ENCODE results near the gene FCRLB.
"Not testable (repeated sequence)": the region's sequence is repeated elsewhere in the genome, so short reads cannot be mapped to it uniquely, and the experiment has no call there.

FCRLB gene, protein sequence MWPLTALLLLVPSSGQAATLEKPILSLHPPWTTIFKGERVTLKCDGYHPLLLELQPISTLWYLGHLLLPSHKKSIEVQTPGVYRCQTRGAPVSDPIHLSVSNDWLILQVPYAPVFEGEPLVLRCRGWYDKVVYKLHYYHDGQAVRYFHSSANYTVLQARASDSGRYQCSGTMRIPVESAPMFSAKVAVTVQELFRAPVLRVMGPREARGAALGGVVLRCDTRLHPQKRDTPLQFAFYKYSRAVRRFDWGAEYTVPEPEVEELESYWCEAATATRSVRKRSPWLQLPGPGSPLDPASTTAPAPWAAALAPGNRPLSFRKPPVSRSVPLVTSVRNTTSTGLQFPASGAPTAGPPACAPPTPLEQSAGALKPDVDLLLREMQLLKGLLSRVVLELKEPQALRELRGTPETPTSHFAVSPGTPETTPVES

DNA sequence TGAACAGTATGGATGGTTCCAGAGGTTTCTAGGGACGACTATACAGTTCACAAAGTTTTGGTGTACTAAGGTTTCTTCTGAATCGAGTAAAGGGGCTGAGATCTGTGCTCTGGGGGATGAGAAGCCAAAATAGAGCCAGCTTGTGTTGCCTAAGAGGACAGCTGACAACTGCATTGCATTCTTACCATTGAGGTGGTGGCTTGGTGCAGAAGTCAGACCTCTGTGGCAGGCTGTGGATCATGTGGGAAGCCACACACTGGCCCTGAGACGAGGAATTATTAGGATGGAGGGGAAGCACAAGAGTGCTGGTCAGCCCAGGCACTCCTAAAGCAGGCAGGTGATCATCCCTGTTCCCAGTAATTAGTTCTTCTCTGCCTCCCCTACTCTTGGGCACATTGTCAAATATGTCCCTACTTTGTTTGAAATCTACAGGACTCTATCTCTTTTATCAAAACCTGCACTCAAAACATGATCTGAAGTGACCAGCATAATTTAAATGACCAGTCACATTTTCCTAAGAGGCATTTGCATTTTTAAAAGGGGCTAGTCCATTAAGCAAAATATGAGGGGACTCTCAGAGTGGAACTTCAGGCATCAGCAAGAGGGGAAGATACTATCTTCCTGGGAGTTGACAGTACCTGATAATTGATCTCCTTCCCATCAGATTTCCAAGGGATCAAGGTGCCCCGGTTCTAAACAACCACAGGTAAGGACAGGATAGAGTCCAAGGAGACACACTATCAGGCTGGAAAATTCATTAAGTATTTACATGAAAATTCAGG is at the start of gene FCRLB:
Gene FCRLB, plus strand, starts transcription at position 589 of the 782 bp plus-strand sequence. CDS start 1,129 bp downstream, outside the sequence.
- DNase-seq (ENCODE audit: low read depth, low spot score) = no peak

DNA sequence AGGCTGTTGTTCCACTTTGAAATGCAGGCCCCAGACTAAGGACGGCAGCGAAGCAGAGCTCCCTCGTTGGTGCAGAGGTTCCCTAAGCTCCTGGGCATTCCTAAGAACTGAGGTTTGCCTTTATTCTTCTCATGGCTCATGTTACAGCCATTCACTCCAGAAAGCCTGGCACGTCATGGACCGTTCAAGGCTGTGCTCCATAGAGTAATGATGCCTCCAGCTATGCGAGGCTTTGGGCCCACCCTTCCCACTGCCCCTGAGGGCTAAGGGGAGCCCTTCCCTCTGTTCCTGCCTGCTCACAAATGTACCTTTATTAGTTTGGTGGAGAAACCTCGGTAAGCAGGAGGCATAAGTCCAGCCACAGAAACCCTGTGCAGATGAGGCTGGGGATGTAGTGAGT is 47.9 kb upstream of the FCRLB start:
- DNase-seq (ENCODE audit: low read depth, low spot score) = not testable (repeated sequence)

DNA sequence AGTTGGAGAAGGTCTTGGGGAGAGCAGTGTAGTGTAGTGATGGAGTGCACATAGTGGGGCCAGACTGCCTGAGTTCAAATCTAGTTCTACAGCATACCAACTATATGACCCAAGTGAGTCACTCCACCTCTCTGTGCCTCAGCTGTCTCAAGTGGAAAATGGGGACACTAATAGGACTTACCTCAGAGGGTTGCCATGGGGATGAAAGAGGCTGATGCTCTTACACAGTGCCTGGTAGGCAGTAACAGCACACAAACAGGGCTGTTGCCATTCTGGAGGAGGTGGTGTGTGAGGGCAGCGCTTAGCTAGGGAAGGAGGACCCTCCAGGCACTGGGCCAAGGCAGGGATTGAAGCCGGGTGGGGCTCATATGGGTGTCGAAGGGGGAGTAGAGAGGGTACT is 46.9 kb upstream of the FCRLB start:
- DNase-seq (ENCODE audit: low read depth, low spot score) = not testable (repeated sequence)

DNA sequence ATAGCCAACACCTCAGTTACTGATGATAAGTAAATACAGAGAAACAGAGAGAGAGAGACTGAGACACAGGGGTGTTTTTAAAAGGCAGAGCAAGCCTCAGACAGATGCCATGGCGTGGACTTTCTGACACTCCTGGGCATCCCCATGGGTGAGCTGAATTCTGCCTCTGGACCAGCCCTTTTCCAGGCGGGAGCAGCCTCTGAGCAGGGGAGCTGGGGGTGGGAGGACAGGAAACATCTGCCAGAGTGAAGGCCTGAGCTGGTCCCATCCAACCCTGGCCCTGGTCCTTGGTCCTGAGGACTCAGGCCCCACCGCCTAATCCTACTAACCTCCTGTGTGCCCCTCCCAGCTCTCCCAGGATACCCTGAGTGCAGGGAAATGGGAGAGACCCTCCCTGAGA is 46.4 kb upstream of the FCRLB start:
- not testable (repeated sequence) for DNase-seq (ENCODE audit: low read depth, low spot score)

DNA sequence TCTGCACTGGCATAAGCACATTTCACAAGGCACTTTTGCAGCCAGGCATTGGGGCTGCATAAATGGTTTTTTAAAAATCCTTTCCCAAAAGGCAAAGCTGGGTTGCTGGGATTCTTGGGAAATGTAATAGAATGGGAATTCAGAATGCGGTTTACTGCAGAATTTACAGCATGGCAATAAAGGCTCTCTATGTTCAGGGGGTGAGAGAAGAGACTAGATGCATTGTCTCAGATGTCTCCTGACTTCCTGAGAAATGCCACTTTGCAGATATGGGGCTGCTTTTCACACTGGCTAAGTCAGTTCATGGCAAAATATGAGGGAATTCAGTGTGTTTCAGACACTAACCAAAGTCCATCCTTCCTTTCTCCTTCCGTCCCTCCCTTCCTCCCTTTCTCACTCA is 44.9 kb upstream of the FCRLB start:
- DNase-seq (ENCODE audit: low read depth, low spot score) = no peak

DNA sequence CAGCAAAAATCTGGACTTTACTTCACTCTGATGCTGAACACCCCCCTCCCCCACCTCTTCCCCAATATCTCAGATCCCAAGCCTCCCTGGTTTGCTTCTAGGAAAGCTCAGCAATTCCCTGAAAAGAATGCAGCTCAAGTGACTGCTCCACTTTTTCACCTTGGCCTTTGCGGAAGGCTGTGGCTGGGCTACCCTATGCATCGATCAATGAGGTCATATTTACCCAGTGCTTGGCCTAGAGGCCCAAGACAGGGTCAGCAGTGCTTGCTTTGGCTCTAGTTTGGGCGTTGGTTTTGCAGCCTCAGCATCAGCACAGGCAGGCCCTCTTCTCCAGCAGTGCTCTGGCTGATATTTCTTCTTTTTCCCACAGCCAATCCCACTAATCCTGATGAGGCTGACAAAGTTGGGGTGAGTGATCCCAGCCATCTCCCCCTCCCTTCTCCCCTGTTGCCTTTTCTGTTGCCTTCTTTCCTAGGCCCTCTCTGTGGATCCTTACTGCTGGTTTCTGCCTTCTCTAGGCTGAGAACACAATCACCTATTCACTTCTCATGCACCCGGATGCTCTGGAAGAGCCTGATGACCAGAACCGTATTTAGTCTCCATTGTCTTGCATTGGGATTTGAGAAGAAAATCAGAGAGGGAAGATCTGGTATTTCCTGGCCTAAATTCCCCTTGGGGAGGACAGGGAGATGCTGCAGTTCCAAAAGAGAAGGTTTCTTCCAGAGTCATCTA is 44.2 kb upstream of the FCRLB start:
- DNase-seq (ENCODE audit: low read depth, low spot score) = no peak

DNA sequence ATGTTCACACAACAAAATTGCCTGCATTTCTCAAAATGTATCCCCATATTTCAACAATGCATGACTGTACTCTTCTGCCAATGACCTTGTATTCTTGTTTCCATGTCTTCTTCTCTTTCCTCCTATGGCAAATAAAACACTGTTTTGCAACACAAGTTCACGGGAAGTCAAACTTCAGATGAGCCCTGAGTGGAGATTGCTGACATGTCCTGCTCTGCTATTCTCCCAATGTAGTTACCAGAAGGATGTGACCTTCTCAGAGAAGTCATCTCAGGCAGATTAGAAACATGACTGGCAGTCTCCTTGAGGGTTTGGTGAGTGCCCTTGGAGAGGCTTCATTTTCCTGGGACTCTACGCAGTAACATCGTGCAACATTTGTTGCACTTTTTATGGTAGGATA is 42.8 kb upstream of the FCRLB start:
- DNase-seq (ENCODE audit: low read depth, low spot score) = no peak

DNA sequence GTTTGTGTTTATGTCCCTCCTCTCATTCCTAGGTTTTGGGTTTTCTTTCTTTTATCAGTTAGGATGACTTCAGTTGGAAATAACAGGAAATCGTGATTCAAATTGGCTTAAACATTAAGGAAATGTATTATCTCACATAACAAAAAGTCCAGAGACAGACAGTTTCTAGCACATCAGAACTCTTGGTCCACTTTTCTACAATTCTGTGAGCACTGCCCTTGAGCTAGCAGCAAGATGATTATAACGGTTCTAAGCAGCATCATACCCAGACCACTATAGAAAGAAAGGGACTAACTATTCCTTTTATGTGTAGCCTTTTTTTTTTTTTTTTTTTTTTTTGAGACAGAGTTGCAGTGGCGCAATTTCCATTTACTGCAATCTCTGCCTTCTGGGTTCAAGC is 39.5 kb upstream of the FCRLB start:
- DNase-seq (ENCODE audit: low read depth, low spot score) = no peak

DNA sequence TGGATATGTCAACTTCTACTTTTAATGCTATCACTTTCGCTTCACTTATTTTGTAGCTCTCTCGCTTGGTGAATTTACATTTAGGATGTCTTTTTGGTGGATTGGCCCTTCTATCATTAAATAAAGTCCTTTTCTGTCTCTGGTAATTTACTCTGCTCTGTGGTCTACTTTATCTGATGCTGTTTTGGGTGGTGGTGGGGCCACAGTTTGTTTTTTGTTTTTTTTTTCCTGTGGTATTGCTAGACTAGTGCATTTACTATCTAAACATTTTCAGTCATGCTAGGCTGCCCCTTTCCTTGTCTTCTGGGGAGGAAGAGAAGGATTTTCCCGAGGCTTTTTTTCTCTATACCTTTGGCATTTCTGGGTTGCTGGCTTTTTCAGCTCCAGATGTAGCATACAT is 32.4 kb upstream of the FCRLB start:
- DNase-seq (ENCODE audit: low read depth, low spot score) = no peak

DNA sequence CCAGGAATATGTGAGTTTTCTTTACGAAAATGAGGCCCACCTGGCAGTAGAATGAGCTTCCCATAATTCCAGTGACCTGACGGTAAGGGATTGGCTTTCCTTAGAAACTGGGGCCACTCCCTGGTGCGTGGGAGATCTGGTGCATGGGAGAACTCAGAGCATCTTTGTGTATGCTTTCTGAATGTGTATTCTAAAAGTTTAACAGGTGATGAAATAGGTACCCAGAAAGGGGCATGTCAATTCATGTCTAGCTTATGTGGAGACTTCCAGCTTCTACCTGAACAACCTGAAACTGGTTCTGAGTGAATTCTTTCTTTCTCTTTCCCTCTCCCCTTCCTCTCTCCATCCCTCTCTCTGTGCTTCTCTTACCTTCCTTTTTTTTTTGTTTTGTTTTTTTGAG is 29.5 kb upstream of the FCRLB start:
- no peak for DNase-seq (ENCODE audit: low read depth, low spot score)

DNA sequence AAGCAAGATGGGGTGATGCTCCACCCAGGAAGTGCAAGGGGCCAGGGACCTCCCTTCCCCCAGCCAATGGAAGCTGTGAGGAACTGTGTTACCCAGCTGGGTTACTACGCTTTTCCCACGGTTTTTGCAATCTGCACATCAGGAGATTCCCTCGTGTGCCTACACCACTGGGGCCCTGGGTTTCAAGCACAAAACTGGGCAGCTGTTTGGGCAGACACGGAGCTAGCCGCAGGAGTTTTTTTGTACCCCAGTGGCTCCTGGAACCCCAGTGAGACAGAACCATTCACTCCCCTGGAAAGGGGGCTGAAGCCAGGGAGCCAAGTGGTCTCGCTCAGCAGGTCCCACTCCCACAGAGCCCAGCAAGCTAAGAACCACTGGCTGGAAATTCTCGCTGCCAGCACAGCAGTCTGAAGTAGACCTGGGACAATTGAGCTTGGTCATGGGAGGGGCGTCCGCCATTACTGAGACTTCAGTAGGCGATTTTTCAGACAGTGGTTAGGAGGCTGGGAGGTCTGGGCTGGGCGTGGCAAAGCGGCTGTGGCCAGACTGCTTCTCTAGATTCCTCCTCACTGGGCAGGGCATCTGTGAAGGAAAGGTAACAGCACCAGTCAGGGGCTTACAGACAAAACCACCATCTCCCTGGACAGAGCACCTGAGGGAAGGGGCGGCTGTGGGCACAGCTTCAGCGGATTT is 28.2 kb upstream of the FCRLB start:
- not testable (repeated sequence) for DNase-seq (ENCODE audit: low read depth, low spot score)

DNA sequence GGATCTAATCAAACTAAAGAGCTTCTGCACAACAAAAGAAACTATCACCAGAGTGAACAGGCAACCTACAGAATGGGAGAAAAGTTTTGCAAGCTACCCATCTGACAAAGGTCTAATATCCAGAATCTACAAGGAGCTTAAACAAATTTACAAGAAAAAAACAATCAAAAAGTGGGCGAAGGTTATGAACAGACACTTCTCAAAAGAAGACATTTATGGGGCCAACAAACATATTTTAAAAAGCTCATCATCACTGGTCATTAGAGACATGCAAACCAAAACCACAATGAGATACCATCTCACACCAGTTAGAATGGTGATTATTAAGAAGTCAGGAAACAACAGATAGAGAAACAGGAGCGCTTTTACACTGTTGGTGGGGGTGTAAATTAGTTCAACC is 23.0 kb upstream of the FCRLB start:
- not testable (repeated sequence) for DNase-seq (ENCODE audit: low read depth, low spot score)

DNA sequence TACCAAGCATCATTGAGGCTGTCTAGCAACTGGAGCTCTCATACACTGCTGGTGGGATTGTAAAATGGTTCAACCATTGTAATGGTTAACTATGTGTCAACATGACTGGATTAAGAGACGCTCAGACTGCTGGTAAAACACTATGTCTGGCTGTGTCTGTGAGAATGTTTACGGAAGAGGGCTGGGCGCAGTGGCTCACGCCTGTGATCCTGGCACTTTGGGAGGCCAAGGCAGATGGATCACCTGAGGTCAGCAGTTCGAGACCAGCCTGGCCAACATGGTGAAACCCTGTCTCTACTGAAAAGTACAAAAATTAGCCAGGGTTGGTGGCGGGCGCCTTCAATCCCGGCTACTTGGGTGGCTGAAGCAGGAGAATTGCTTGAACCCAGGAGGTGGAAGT is 19.1 kb upstream of the FCRLB start:
- DNase-seq (ENCODE audit: low read depth, low spot score) = no peak

DNA sequence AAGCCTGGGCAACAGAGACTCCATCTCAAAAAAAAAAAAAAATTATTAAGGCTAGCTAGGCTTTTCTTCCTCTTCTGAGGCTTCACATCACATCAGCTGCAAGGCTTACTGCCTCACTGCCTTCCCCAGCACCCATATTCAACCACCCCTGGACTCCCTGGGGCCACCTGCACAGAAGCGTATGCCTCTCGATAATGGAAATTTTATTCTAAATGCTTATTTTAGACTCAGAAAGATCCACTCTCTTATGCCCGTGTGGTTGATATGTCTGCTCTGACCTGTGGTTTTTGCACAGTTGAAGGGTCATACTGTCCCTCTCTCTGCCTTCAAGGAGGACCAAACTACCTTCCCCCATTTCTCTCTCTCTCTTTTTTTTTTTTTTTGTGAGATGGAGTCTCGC is 15.8 kb upstream of the FCRLB start:
- DNase-seq (ENCODE audit: low read depth, low spot score) = no peak

DNA sequence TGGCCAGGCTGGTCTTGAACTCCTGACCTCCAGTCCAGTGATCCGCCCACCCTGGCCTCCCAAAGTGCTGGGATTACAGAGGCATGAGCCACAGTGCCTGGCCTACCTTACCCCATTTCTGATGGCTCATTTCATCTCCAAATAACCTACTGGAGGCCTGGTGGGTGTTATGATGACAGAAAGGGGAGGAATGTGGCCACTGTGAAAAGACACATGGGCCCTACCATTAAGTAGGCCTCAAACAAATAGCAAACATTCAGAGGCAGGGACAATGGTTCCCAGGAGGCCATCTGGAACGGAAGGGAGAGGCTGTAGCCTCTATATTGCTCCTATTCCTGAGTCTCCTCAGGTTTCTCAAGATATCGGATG is 15.2 kb upstream of the FCRLB start:
- DNase-seq (ENCODE audit: low read depth, low spot score) = no peak

DNA sequence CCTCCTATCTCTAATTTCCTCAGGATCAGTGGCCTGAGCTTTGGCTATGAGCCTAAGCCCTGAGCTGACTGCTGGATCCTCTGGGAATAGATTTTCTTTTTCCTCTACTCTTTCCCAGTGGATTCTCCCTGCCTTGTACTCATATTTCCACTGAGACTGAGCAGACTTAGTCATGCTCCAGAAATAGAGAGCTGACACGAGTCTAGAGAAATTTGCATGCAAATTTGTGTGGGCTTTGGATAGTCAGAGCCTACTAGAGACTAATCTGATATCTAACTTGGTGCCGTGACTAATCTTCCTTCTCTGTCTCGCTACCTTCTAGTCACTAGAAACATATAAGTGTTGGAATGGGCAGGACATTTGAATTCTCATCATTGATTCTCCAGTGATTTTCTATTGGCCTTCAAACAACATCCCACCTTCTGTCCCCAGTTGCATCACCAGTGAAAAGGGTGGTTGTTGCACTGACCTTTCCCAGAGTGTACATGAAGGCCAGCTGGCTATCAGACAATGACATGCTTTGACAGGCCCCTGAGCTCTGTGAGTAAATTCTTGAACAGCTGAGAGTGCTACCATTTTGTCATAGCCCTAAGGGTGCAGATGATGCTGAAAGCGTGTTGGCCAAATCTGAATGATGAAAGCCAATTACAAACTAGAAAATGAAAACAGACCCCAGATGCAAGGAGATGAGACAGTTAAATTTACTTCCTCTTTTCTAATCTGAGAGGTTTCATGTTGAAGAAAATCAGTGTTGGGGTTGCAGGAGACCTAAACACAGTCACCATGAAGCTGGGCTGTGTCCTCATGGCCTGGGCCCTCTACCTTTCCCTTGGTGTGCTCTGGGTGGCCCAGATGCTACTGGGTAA is 14.6 kb upstream of the FCRLB start, which contains the start of gene FCRLA:
Gene FCRLA, plus strand, starts transcription at position 748 of the 866 bp plus-strand sequence. Its CDS starts 36 bp downstream, at position 784.
- DNase-seq (ENCODE audit: low read depth, low spot score) = no peak

DNA sequence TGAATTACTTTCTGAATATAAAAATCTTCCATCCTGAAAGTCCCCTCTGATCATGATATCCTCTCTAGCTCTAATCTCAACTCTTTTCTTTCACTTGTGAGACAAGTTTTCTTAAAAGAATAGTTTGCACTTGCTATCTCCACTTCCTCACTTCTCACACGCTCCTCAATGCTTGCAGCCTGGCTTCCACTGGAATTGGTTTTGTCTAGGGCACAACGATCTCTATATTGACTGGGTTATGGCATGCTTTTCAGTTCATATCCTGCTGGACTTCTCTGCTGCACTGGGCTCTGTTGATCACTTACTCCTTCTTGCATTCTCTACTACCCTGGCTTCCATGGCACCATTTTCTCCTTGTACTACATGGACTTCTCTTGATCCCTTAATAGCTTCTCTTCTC is 13.8 kb upstream of the FCRLB start:
- no peak for DNase-seq (ENCODE audit: low read depth, low spot score)

DNA sequence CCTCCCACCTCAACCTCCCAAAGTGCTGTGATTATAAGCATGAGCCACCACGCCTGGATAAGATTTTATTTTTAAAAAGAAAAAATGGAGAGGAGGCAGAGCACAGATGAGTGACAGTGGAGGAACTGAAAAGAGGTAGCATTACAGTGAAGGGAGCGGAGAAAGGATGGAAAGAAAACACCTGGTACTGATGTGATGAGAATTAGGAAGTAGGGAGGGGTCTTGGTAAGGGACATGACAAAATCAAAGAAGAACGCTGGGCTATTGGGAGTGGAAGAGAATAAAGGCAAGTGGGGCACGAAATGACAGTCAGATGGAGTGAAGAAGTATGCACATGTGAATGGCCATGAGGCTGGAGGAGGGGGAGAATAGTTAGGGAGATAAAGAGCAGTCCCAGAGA is 12.0 kb upstream of the FCRLB start:
- no peak for DNase-seq (ENCODE audit: low read depth, low spot score)

DNA sequence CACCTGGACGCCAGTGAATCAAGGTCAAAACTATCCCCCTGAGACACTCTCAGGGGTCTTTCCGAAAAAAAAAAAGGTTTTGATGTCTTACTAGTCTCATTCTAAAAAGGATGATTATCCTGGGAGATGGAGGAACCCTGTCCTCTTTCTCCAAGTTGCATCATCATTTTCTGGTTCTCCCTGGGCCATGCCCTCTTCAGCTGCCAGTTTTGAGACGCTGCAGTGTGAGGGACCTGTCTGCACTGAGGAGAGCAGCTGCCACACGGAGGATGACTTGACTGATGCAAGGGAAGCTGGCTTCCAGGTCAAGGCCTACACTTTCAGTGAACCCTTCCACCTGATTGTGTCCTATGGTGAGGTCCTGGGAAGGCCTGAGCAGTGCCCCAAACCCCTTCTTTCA is 10.8 kb upstream of the FCRLB start:
- no peak for DNase-seq (ENCODE audit: low read depth, low spot score)

DNA sequence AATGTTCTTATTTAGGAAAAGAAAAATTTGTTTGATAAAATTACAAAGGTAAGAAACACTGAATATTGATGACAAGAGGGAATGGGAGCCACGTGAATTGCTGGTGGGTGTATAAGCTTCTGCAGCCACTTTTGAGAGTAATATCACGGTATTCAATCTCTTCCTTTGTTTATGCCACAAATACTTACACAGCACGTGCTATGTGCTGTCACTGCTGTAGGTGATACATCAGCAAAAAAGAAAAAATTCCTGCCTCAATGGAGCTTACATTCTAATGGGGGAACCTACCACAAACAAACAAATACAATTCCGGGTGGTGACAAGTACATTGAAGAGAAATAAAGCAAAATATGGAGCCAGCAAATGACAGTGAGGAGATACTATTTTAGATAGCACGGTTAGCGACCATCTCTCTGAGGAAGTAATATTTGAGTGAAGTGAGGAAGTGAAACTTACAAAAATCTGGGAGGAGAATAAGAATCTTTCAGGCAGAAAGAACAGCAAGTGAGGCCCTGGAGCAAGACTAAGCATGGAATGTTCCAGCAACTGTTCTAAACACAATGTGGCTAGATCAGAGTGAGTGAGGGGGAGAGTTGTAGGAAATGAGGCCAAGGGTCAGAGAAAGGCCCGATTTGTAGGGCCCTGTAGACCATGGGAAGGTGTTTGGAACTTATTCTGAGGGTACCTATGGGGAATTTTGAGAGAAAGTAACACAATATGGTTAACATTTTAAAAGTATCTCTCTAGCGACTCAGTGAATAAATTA is 2.6 kb upstream of the FCRLB start:
- DNase-seq (ENCODE audit: low read depth, low spot score) = no peak

All from iPS DF 19.7 (cell line).